HFF-Myc (cell line): ENCODE results near the gene TMC1.
"Not testable (repeated sequence)": the region's sequence is repeated elsewhere in the genome, so short reads cannot be mapped to it uniquely, and the experiment has no call there.

Source experiments
- DNase-seq: peaks from one replicate; pipeline ENCODE4 v3.0.0-alpha.2; 2011; ENCODE audit warnings: low read depth; ENCODE audit errors: extremely low read depth
- H3K4me3 ChIP-seq: replicated peaks from 2 replicates; pipeline ENCODE4 v1.5.1; 2011; ENCODE audit warnings: low read depth, mild to moderate bottlenecking, control low read depth, low read length
- CTCF ChIP-seq: IDR thresholded peaks from 2 replicates; pipeline ENCODE4 v1.5.1; 2012; ENCODE audit warnings: mild to moderate bottlenecking, low read depth, low read length, control low read depth; ENCODE audit errors: missing control alignments

TMC1 gene

GRCh38 chr9:72857624-72857996 is 336.2 kb downstream of the TMC1 start:
- no peak overlapping the region for H3K4me3 ChIP-seq
- no peak for TF ChIP-seq CTCF
- no peak for DNase-seq

GRCh38 chr9:72858089-72858912 is 336.9 kb downstream of the TMC1 start:
- TF ChIP-seq CTCF, result no peak
- no peak overlapping the region for H3K4me3 ChIP-seq
- DNase-seq, result no peak

GRCh38 chr9:72862788-72863187 is 341.4 kb downstream of the TMC1 start:
- DNase-seq, H3K4me3 ChIP-seq: not testable (repeated sequence)

GRCh38 chr9:72863456-72864094 is 342.2 kb downstream of the TMC1 start:
- no peak for DNase-seq
- TF ChIP-seq CTCF, result no peak
- H3K4me3 ChIP-seq, result no peak overlapping the region

- DNase-seq, result no peak
- TF ChIP-seq CTCF, result no peak
- H3K4me3 ChIP-seq, result no peak overlapping the region
Measured at GRCh38 chr9:72864327-72864726, 342.9 kb downstream of the TMC1 start.

GRCh38 chr9:72871685-72872084 is 350.3 kb downstream of the TMC1 start:
- no peak for DNase-seq
- H3K4me3 ChIP-seq, result no peak overlapping the region
- no peak for TF ChIP-seq CTCF

- no peak overlapping the region for H3K4me3 ChIP-seq
- no peak for TF ChIP-seq CTCF
- no peak for DNase-seq
Measured at GRCh38 chr9:72872718-72873117, 351.3 kb downstream of the TMC1 start.
